Measurements from ENCODE around the gene PTGFRN.

- TF ChIP-seq, protein P1, sequence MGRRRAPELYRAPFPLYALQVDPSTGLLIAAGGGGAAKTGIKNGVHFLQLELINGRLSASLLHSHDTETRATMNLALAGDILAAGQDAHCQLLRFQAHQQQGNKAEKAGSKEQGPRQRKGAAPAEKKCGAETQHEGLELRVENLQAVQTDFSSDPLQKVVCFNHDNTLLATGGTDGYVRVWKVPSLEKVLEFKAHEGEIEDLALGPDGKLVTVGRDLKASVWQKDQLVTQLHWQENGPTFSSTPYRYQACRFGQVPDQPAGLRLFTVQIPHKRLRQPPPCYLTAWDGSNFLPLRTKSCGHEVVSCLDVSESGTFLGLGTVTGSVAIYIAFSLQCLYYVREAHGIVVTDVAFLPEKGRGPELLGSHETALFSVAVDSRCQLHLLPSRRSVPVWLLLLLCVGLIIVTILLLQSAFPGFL (CRISPR knock-in tag; IDR thresholded peaks at IDR 0.05) = no peak
- TF ChIP-seq ZBTB4 (CRISPR knock-in tag; IDR thresholded peaks at IDR 0.05; ENCODE audit: borderline replicate concordance) (no peak), MTF1 (CRISPR knock-in tag; IDR thresholded peaks at IDR 0.05) (no peak), ZBTB21 (CRISPR knock-in tag; IDR thresholded peaks at IDR 0.05) (no peak), ZNF503 (CRISPR knock-in tag; IDR thresholded peaks at IDR 0.05) (no peak), BCLAF1 (IDR thresholded peaks at IDR 0.05) (no peak)
These were observed 38.9 kb downstream of the PTGFRN start for GRCh38 chr1:116948642-116949041.

Measured in HepG2 (cell line).